GM18870 (cell line): ENCODE results near the gene GNG8.

Source experiments
- ATAC-seq: cut with Tn5 transposase; IDR thresholded peaks from one replicate; pipeline ENCODE4 v1.9.1; 2021; ENCODE audit warnings: moderate library complexity; ENCODE audit not compliant: unreplicated experiment

GNG8 gene

GRCh38 chr19:46635920-46636761 lies at the start of gene GNG8:
GNG8 (minus strand) TSS chr19:46636202; CDS start chr19:46634682, 1,520 bp downstream.
- ATAC-seq: no peak

GRCh38 chr19:46685189-46685588 lies 49.2 kb upstream of the GNG8 start:
- ATAC-seq: no peak

GRCh38 chr19:46678110-46678732 lies 42.2 kb upstream of the GNG8 start:
- ATAC-seq: no peak

GRCh38 chr19:46674416-46675178 lies 38.6 kb upstream of the GNG8 start:
- no peak for ATAC-seq

GRCh38 chr19:46670813-46671212 lies 34.8 kb upstream of the GNG8 start:
- ATAC-seq: no peak

GRCh38 chr19:46668662-46669061 lies 32.7 kb upstream of the GNG8 start:
- no peak for ATAC-seq

GRCh38 chr19:46665072-46665471 lies 29.1 kb upstream of the GNG8 start:
- no peak for ATAC-seq

- no peak for ATAC-seq
Measured at GRCh38 chr19:46661735-46662592, 26.0 kb upstream of the GNG8 start.

- peak; percentile 88 for ATAC-seq
Measured at GRCh38 chr19:46661020-46661731, 25.2 kb upstream of the GNG8 start, which contains the start of gene DACT3. DACT3 (minus strand) TSS chr19:46661182; CDS start chr19:46661064, 118 bp downstream.

- ATAC-seq: no peak
Measured at GRCh38 chr19:46660551-46661019, 24.6 kb upstream of the GNG8 start.

GRCh38 chr19:46660008-46660517 lies 24.1 kb upstream of the GNG8 start:
- no peak for ATAC-seq

- no peak for ATAC-seq
Measured at GRCh38 chr19:46659151-46660007, 23.4 kb upstream of the GNG8 start.

GRCh38 chr19:46656541-46656940 lies 20.5 kb upstream of the GNG8 start:
- no peak for ATAC-seq

- ATAC-seq: no peak
Measured at GRCh38 chr19:46654621-46655152, 18.7 kb upstream of the GNG8 start.

GRCh38 chr19:46650445-46650844 lies 14.4 kb upstream of the GNG8 start:
- ATAC-seq: no peak

- ATAC-seq: no peak
Measured at GRCh38 chr19:46648961-46649960, 13.3 kb upstream of the GNG8 start.
